ENCODE measurements around the gene CYP39A1. TPM values are rescaled to one million over a fixed set of nuclear protein-coding genes. Genes with fewer than 3 reads are reported as not detected.

Gene CYP39A1
- total RNA-seq, 4 donors from 2014 or later: 3.3 to 12.1 (median 5.6) TPM

DNA sequence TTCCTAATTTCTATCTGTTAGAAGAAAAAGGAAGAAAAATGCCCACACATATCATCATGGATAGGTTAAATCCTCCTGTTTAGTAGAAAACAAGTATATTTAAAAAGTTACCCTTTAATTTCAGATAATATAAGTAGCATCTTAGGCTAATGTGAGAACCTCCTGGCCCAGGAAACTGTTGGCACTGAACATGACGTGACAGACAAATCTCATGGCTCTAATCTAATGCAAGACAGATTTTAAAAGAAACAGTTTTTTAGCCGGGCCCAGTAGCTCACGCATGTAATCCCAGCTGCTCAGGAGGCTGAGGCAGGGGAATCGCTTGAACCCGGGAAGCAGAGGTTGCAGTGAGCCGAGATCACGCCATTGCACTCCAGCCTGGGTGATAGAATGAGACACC, 22.9 kb downstream of the CYP39A1 start:
- no peak for DNase-seq (ENCODE audit: low spot score in 2 of 2)
- no peaks in the 10 kb centered on the region for H3K9me3 ChIP-seq
- no peak overlapping the region for H3K27ac ChIP-seq
- no peak overlapping the region for H3K4me3 ChIP-seq
- WGBS, 2 donors: 79 to 88% methylated on average over 7 of the region's 7 CpGs
- H3K36me3 ChIP-seq: no peaks in the 10 kb centered on the region
- H3K27me3 ChIP-seq: no peaks in the 10 kb centered on the region
- TF ChIP-seq EP300 (IDR thresholded peaks at IDR 0.05): no peak
- H3K4me1 ChIP-seq: peaks cover 0 to 19% (median 0%) of the 10 kb centered on the region in 4 donors

DNA sequence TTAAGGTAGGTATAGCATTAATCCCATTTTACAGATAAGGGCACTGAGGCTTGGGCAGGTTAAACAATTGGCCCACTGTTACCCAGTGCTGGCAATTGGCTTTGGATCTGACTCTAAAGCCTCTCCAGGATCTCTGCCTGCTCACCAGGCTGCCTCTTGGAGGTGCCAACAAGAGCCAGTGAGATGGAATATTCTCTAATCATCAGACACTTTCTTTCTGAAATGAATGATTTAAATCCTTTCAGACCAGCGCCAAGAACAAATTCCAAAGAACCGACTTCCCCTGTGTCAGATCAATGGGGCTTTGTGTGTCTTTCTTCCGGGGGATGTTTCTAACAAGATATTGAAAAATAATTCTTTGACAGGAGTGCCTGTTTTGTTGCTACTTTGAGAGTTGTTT, 23.6 kb downstream of the CYP39A1 start:
- 45 to 46% methylated on average over 3 of the region's 3 CpGs for WGBS, 2 donors
- no peak overlapping the region for H3K4me3 ChIP-seq
- no peak for DNase-seq (ENCODE audit: low spot score in 2 of 2)
- no peaks in the 10 kb centered on the region for H3K27me3 ChIP-seq
- TF ChIP-seq POLR2A (IDR thresholded peaks at IDR 0.05) (no peak), EP300 (IDR thresholded peaks at IDR 0.05) (no peak)
- TF ChIP-seq, protein P1, sequence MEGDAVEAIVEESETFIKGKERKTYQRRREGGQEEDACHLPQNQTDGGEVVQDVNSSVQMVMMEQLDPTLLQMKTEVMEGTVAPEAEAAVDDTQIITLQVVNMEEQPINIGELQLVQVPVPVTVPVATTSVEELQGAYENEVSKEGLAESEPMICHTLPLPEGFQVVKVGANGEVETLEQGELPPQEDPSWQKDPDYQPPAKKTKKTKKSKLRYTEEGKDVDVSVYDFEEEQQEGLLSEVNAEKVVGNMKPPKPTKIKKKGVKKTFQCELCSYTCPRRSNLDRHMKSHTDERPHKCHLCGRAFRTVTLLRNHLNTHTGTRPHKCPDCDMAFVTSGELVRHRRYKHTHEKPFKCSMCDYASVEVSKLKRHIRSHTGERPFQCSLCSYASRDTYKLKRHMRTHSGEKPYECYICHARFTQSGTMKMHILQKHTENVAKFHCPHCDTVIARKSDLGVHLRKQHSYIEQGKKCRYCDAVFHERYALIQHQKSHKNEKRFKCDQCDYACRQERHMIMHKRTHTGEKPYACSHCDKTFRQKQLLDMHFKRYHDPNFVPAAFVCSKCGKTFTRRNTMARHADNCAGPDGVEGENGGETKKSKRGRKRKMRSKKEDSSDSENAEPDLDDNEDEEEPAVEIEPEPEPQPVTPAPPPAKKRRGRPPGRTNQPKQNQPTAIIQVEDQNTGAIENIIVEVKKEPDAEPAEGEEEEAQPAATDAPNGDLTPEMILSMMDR (IDR thresholded peaks at IDR 0.05): no peak
- H3K4me1 ChIP-seq: peaks cover 0 to 19% (median 0%) of the 10 kb centered on the region in 4 donors
- peak overlapping the region in 1 of 4 donors; percentile 44 for H3K27ac ChIP-seq
- no peaks in the 10 kb centered on the region for H3K36me3 ChIP-seq
- no peaks in the 10 kb centered on the region for H3K9me3 ChIP-seq

DNA sequence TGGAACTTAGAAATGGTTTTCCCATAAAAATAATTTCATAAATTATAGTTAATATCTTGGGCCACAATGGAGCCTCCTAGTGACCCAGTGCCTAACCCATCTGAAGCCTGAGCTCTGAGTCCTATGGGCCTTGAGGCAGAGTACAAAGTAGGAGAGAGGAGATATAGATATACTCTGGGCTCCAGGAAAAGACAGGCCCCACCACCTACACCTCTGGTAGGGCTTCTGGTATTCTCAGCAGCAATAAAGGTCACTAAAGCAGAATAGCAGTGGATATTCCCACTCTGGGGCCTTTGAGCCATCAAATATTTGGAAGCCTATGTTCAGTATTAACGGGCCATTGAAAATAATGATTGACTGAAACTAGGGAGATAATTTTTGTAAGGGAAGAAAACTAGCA, 24.1 kb downstream of the CYP39A1 start:
- Histone ChIP-seq H3K36me3 (no peaks in the 10 kb centered on the region), H3K4me1 (peaks cover 0 to 19% (median 0%) of the 10 kb centered on the region in 4 donors), H3K4me3 (no peak overlapping the region), H3K9me3 (no peaks in the 10 kb centered on the region), H3K27me3 (no peaks in the 10 kb centered on the region), H3K27ac (peak overlapping the region in 1 of 4 donors; percentile 44)
- 55 to 56% methylated on average over 1 of the region's 1 CpG for WGBS, 2 donors
- TF ChIP-seq, protein P1 (IDR thresholded peaks at IDR 0.05): no peak
- no peak for TF ChIP-seq EP300 (IDR thresholded peaks at IDR 0.05)
- no peak for DNase-seq (ENCODE audit: low spot score in 2 of 2)

DNA sequence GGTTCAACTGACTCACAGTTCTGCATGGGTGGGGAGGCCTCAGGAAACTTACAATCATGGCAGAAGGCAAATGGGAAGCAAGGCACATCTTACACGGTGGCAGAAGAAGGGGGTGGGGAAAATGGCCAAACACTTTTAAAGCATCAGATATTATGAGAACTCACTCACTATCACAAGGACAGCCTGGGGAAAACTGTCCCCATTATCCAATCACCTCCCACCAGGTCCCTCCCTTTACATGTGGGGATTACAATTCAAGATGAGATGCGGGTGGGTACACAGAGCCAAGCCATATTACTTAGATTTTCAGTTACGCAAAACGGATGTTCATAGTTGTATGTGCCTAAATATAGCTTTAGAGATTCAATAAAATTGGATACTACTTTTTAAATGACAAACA, 25.6 kb downstream of the CYP39A1 start:
- no peaks in the 10 kb centered on the region for H3K27me3 ChIP-seq
- H3K27ac ChIP-seq: no peak overlapping the region
- no peaks in the 10 kb centered on the region for H3K9me3 ChIP-seq
- peaks cover 0 to 19% (median 0%) of the 10 kb centered on the region in 4 donors for H3K4me1 ChIP-seq
- WGBS, 2 donors: 90 to 95% methylated on average over 4 of the region's 4 CpGs
- peaks cover 0 to 14% (median 0%) of the 10 kb centered on the region in 3 donors for H3K36me3 ChIP-seq
- no peak for TF ChIP-seq EP300 (IDR thresholded peaks at IDR 0.05)
- TF ChIP-seq POLR2A (IDR thresholded peaks at IDR 0.05): no peak
- TF ChIP-seq, protein P1 (IDR thresholded peaks at IDR 0.05): no peak
- no peak for DNase-seq (ENCODE audit: low spot score in 2 of 2)
- no peak overlapping the region for H3K4me3 ChIP-seq

DNA sequence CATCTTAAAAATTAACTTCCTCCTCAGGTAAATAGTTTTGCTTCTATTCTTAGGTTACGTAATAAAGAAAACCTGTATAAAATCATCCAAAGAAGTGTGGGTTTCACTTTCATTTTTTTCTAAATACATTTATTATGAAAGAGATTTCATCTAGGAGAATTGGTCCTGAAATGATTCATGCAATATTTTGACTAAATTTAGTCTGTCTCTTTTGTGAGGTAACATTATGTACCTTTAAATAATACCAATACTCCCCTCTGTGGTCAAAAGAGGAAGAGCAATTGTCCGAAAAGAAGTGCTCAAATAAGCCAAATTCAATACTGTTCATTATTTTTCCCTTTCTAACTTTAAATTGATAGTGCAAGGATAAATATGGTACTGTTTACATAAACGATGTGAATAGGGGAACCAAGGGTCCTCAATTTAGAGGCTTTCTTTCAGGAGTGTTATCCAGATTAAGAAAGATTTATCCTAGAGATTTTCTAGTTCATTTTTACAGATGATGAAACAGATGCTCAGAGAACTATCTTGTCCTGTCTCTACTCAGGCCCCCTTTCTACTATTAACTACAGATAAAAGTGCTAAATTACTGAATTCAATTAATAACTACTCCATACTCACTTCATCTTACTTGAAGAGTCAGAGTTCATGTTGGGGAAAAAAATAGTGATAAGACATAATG, 26.2 kb downstream of the CYP39A1 start:
- TF ChIP-seq, protein P1 (IDR thresholded peaks at IDR 0.05): peak; percentile 48 to 72 (median 59)
- no peak for TF ChIP-seq EP300 (IDR thresholded peaks at IDR 0.05)
- no peak for TF ChIP-seq POLR2A (IDR thresholded peaks at IDR 0.05)
- Histone ChIP-seq H3K27me3 (no peaks in the 10 kb centered on the region), H3K36me3 (peaks cover 0 to 14% (median 0%) of the 10 kb centered on the region in 3 donors), H3K9me3 (peaks cover 0 to 2% (median 0%) of the 10 kb centered on the region in 4 donors), H3K4me3 (no peak overlapping the region), H3K27ac (no peak overlapping the region), H3K4me1 (peaks cover 0 to 19% (median 0%) of the 10 kb centered on the region in 4 donors)
- WGBS, 2 donors: 35 to 39% methylated on average over 3 of the region's 3 CpGs
- DNase-seq (ENCODE audit: low spot score in 2 of 2): peak in 1 of 2 donors; percentile 61
